Measurements from ENCODE around the gene ITIH3.

ITIH3 gene

GRCh38 chr3:52809149-52809548 lies 14.6 kb downstream of the ITIH3 start:
- no peak for TF ChIP-seq CTCF (IDR thresholded peaks at IDR 0.05; ENCODE audit: low read depth, low read length)
- no peak for DNase-seq (ENCODE audit: low read depth in 2 of 2)
- H3K4me3 ChIP-seq (replicated peaks in 1 of 2; ENCODE audit: low read depth in 2 of 2, low read length in 2 of 2), result no peak overlapping the region

- no peak overlapping the region for H3K4me3 ChIP-seq (replicated peaks in 1 of 2; ENCODE audit: low read depth in 2 of 2, low read length in 2 of 2)
- no peak for DNase-seq (ENCODE audit: low read depth in 2 of 2)
- no peak for TF ChIP-seq CTCF (IDR thresholded peaks at IDR 0.05; ENCODE audit: low read depth, low read length)
These were observed 15.2 kb downstream of the ITIH3 start for GRCh38 chr3:52809662-52810377.

- no peak for TF ChIP-seq CTCF (IDR thresholded peaks at IDR 0.05; ENCODE audit: low read depth, low read length)
- no peak for DNase-seq (ENCODE audit: low read depth in 2 of 2)
- no peak overlapping the region for H3K4me3 ChIP-seq (replicated peaks in 1 of 2; ENCODE audit: low read depth in 2 of 2, low read length in 2 of 2)
These were observed 16.3 kb downstream of the ITIH3 start for GRCh38 chr3:52810923-52811322.

GRCh38 chr3:52811452-52812011 lies 16.9 kb downstream of the ITIH3 start:
- DNase-seq (ENCODE audit: low read depth in 2 of 2), result no peak
- no peak for TF ChIP-seq CTCF (IDR thresholded peaks at IDR 0.05; ENCODE audit: low read depth, low read length)

GRCh38 chr3:52813810-52814209 lies 19.2 kb downstream of the ITIH3 start:
- no peak overlapping the region for H3K4me3 ChIP-seq (replicated peaks in 1 of 2; ENCODE audit: low read depth in 2 of 2, low read length in 2 of 2)
- TF ChIP-seq CTCF (IDR thresholded peaks at IDR 0.05; ENCODE audit: low read depth, low read length), result no peak
- no peak for DNase-seq (ENCODE audit: low read depth in 2 of 2)

More at GRCh38 chr3:52811452-52812011, 16.9 kb downstream of the ITIH3 start:
- H3K4me3 ChIP-seq (replicated peaks in 1 of 2; ENCODE audit: low read depth in 2 of 2, low read length in 2 of 2), result no peak overlapping the region

- TF ChIP-seq CTCF (IDR thresholded peaks at IDR 0.05; ENCODE audit: low read depth, low read length), result no peak
- H3K4me3 ChIP-seq (replicated peaks in 1 of 2; ENCODE audit: low read depth in 2 of 2, low read length in 2 of 2), result no peak overlapping the region
These were observed 21.6 kb downstream of the ITIH3 start for GRCh38 chr3:52816199-52816598.

More at GRCh38 chr3:52816199-52816598, 21.6 kb downstream of the ITIH3 start:
- DNase-seq (ENCODE audit: low read depth in 2 of 2), result no peak
